Activated T-helper 9 cell treated with anti-CD3 and anti-CD28 coated beads, Interleukin-2, amount 50 U/mL, for 16 hours (primary cell): ENCODE measurements around the gene ARHGAP28.

Experiments used
- DNase-seq: peaks from one replicate; pipeline ENCODE4 v3.0.0-alpha.2; 2020; ENCODE audit warnings: low read depth

The ARHGAP28 gene

DNA sequence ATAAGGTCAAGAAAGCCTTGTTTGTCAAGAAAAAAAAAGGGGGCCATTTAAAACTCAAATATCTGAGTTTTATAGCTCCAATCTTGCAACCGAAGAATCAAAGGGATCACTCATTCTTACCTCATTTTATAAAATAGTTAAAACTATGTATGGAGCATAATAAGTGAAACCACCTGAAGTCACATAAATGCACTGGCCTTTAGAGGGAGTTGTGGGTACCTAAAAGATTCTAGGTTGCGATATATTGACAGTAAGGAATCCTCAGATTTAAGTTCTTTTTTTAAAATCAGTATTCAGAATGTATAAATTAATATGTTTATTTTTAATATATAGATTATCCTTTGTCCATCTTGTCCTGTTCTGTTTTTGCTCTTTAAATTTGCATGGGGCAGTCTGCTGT lies 3.4 kb downstream of the ARHGAP28 start:
- no peak for DNase-seq

DNA sequence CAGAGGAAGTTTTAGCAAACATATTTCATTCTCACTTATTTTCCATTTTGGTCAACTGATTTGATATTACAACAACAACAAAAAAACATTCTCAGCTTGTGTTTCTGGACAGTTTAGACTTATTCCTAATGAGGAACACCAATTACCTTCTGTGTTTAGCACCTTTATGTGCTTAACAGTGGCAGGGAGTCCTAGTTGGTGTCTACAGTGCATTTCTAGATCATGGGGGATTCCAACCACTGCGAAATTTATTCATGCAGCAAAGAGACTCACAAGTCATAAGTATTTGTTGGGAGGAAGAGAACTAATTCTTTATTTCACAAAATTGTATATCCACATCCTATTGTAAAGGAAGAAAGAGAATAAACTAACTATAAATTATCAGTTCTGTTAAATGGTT lies 4.2 kb downstream of the ARHGAP28 start:
- DNase-seq, result no peak

DNA sequence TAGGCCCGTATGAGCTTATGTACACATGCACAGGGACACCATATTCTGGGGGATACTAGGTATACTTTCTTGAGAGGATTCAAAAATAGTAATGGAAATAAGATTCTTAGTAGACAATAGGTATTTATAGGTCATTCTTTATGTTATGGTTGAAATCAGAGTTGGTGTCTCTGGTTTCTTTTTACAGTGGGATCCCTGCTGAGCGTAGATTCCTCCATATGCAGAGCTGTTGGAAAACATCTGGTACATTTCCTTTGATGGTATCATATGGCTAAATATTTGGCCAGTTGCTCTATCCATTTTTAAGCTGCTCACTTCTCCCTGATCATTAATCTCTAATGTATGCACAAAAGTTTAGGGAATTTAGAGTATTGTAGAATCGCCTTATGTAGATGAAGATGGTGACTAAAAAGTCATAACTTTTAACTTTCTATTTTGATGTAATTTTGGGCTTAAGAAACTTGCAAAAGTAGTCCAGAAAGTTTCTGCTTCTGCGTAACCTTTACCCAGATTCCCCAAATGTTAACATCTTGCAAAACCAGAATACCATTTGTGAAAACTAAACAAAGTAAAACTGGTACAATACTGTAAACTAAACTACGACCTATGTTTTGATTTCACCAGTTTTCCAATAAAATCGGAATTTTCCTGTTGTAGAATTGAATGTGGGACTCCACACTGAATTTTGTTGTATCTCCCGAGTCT lies 5.4 kb downstream of the ARHGAP28 start:
- no peak for DNase-seq

DNA sequence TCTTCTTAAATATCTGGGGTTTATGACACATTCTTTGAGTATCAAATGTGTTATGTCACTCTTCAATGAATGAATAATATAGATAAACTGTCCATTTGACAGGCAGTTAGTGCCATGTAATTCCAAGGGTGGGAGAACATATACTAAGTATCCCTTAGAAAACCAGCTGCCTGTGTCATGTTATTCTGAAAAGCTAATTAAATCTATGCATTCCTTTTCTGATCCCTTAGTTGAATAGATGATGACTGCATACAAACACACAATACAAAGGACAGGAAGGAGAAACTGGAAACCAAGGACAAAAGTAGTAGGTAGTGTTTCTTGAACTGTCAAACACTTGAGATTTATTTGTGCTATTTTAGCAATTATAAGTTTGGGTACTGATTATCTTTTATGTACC lies 8.3 kb downstream of the ARHGAP28 start:
- DNase-seq, result no peak

GRCh38 chr18:6738622-6739021 lies 9.1 kb downstream of the ARHGAP28 start:
- DNase-seq, result no peak

DNA sequence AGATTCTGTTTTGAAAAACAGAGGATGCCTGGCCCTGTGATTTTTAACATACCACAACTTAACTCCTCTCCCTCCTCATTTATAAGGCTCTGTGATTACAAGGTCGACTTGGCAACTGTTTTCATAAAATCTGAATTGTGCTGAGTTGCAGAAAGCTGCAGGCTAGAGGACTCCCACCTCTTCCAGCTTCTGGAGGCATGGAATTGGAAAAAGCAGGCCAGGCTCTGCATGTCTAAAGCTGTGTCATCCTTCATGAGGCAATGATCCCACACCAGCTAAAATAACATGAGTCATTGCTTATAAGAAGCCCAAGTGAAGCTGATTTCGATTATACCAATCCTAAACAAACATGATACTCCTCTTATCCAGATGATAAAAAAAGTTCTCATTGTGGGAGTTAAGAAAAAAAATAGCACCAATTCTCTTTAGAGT lies 11.7 kb downstream of the ARHGAP28 start:
- DNase-seq, result no peak

GRCh38 chr18:6741786-6742185 lies 12.3 kb downstream of the ARHGAP28 start:
- DNase-seq, result no peak

- no peak for DNase-seq
Observed at GRCh38 chr18:6743999-6744398, 14.5 kb downstream of the ARHGAP28 start.

DNA sequence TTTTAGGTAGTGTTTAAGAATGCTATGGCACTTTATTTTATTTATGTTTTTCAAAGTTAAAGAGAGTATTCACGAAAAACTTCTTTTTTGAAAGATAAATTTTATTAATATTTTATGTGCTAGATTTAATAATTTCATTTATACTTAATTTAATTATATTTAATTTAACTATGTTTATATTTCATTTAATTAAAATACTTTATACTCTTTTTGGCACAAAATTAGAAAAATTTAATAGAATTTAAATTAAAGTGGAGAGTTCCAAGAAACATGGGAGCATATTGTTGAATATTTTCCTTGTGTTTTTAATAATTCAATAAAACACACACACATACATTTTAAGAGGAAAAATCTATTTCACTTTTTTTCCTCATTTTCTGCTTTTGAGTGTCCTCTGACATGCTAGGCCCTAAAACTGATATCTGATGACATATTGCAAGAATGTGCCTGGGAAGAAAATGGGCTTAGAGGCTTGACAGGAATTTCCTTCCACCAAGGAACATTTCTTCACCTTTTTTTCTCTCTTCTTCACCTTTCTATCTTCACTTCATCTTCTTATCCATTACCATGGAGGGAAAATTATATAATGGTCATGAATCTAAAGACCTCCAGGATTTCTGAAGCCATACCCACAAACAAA lies 15.4 kb downstream of the ARHGAP28 start:
- DNase-seq, result no peak

- DNase-seq, result no peak
Observed at GRCh38 chr18:6745504-6746031, 16.1 kb downstream of the ARHGAP28 start.

DNA sequence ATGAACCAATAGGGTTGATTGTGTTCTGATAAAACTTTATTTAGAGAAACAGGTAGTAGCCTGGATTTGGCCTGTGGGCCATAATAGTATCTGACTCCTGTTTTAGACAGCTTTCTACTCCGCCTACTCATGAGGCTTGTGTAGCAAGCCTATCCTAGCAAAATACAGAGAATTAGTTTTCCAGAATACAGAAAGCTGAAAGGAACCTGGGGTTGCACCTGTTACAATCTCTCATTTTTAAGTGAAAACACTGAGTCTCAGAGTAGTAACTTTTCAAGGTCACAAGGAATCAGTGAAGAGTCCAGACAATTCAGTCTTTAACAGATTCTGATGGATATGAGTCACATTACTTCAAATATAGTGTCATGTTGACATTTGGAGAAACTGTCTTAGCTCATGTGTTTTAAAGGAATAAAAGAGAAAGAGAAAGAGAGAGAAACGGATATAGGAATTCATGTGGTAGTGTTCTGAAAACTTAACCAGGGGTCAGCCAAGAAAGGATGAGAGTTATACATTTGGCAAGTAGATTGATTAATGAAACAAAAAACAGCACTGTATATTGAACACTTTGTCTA lies 17.0 kb downstream of the ARHGAP28 start:
- DNase-seq, result no peak

DNA sequence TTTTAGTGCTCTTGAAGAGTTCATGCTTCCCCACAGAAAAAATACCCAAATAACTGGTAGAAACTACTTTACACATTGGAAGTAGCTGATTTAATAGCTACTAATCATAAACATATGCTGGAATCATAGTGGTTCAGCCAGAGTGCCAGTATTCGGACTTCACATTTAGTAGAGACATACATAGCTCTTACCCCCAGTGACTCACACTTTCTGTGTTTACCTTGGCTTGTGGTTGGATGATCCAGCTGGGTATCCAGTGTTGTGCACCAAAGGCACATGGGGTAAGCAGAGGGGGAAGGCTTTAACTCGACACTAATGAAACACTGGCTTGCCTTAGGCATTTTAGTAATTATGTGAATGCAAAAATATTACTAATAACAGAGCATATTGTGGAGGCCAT lies 18.1 kb downstream of the ARHGAP28 start:
- DNase-seq, result no peak

- DNase-seq, result no peak
Observed at GRCh38 chr18:6748241-6748640, 18.7 kb downstream of the ARHGAP28 start.

DNA sequence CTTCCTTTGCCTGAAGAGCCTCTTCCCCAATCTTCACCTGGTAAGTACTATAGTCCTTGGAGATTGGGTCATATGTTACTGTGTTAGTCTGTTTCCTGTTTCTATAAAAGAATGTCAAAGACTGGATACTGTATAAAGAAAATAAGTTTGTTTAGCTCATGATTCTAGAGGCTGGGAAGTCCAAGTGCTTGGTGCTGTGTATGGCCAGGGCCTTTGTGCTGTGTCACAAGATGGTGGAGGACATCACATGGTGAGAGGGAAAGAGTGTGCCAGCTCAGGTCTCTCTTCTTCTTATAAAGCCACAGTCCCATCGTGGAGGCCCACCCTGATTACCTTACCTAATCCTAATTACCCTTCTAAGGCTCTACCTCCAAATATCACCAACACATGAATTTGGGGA lies 20.9 kb downstream of the ARHGAP28 start:
- no peak for DNase-seq

GRCh38 chr18:6751222-6751621 lies 21.7 kb downstream of the ARHGAP28 start:
- DNase-seq, result no peak

DNA sequence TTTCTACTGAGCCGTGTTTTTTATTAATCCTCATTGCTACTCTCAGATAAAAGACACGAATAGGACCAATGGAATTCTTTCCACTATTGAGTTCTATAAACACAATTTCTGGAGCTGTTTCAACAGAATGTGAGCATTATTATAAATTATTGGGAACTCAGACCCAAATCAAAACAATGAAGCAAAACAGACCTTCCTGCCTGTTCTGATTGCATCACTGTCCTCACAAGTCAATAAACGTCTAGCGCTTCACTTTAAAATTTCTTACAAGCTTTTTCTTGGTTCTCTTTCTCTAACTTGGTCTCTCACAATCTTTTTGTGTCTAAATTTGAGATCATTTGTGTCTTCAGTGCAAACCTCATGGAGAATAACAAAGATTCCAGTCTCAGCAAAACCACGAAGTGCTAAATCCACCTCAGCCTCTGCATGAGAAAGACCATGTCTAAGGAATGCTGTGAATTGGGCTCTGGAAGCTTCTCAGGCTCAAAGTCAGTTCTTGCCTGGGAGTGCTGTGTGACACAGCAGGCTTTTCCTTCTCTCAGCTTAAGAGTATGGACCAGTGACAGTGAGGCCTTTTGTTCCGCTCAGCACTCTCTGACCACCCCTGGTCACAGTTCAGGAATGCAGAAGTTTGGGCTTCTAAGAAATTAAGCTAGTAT lies 22.8 kb downstream of the ARHGAP28 start:
- no peak for DNase-seq

DNA sequence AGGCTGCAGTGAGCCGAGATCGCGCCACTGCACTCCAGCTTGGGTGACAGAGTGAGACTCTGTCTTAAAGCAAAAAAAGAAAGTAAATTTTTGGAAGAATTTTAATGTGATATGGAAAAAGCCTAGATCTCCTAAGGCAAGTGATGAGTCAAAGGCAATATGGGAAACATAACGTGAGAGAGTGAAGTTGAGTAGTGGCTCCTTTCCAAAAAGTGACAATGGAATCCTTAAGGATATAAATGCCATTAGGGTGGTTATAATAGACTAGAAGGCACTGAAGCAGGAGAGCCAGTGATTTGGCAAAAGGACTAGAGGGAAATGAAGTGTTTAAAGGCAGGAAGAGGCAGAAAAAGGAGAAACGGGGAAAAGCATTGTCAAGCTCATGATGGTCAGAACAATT lies 25.6 kb downstream of the ARHGAP28 start:
- no peak for DNase-seq

DNA sequence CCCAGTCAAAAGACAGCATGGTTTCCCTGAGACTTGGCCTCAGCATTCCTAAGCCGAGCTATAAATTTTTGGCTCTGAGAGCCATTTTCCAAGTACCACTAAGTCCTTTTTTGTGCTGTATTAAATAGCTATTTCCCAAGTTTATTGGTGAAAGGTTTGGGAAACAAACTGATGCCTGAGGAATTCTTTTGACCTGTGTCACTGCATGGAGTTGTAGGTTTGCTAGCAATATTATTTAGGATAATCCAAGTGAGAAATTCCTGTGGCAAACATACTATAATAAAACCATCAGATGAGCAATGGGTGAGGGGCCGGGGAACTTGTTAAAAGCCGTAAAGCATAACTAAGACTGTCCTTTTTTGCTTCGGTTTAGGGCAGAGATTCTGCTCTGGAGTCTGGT lies 28.4 kb downstream of the ARHGAP28 start:
- DNase-seq, result no peak

DNA sequence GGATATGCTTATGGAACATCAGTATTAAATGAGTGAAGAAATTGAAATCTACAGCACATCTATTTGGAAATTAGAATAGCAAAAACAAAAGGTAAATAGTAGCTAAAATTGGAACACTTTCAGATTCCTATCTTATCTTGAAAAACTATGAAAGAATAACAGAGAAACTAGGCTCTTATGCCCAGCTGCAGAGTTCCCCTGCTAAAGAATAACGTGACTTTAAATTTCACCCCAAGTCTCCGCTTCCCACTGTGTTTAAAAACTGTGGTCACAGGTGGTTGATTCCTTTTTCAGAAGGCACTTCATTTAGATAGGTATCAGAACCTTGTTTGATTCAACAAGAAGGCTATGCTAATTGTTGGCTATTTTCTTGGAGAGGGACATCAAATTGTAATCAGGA lies 30.1 kb downstream of the ARHGAP28 start:
- DNase-seq, result no peak

DNA sequence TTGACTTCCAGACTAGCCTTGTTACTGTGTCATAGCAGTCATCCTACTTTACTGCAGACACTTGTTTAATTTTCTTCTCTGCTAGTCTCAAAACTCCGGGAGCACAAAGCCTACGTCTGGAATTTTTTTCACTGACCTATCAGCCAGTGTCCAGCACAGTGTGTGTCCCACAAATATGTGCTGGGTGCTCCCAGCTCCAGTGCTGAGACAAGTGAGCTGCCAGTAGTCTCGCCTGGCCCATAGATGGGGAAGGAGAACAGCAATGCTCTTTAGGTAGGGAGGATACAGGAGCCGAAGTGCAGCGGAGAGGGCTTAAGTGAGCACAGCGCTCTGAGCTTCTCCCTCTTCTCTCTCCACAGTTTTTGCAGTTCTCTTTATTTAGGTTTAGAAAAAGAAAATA lies 34.0 kb downstream of the ARHGAP28 start:
- DNase-seq, result no peak

GRCh38 chr18:6764382-6764781 lies 34.9 kb downstream of the ARHGAP28 start:
- no peak for DNase-seq

DNA sequence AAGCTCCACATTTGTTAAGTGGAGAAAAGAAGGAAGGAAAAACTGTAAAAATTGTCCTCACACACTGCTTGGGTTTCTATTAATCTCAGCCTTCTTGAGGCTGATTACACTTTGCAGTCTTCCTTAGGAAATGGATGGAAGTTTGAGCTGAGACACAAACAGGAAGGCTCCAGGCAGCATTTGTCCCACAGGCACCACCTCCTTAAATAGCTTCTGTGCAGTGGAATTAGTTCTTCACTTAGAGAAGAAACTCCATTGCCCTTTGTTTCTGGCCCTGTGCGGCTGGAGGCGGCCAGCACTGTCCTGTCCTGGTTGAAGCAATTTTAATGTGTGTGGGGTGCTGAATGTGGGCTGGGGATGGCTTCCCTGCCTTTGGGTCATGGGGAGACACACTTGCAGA lies 44.3 kb downstream of the ARHGAP28 start:
- no peak for DNase-seq

- DNase-seq, result no peak
Observed at GRCh38 chr18:6775237-6775636, 45.7 kb downstream of the ARHGAP28 start.
